Activated naive CD4-positive, alpha-beta T cell treated with anti-CD3 and anti-CD28 coated beads for 36 hours (primary cell): ENCODE measurements around the gene AFAP1. TPM values are rescaled to one million over a fixed set of nuclear protein-coding genes. Genes with fewer than 3 reads are reported as not detected.

Source experiments
- CTCF ChIA-PET: fragments of 350-600 bp; sonication (Branson Sonifier 250); formaldehyde crosslinking; loops from one replicate; lab custom pipeline; 2021; ENCODE audit warnings: antibody characterized with exemption; lab: Charles Lee
- DNase-seq: peaks from one replicate; pipeline ENCODE4 v3.0.0-alpha.2; 2020
- H3K27ac Mint-ChIP-seq: one replicate; pipeline ENCODE4 v1.8.0; 2021; ENCODE audit warnings: mild to moderate bottlenecking, mixed read lengths
- H3K27me3 Mint-ChIP-seq: one replicate; pipeline ENCODE4 v1.8.0; 2021; ENCODE audit warnings: low read depth, mixed read lengths
- H3K36me3 Mint-ChIP-seq: one replicate; pipeline ENCODE4 v1.8.0; 2021; ENCODE audit warnings: low read depth, mixed read lengths
- H3K4me1 Mint-ChIP-seq: one replicate; pipeline ENCODE4 v1.8.0; 2021; ENCODE audit warnings: low read depth, mixed read lengths
- H3K4me3 Mint-ChIP-seq: one replicate; pipeline ENCODE4 v1.8.0; 2021; ENCODE audit warnings: mild to moderate bottlenecking, moderate library complexity, mixed read lengths
- H3K9me3 Mint-ChIP-seq: one replicate; pipeline ENCODE4 v1.8.0; 2021; ENCODE audit warnings: mixed read lengths
- intact Hi-C: fragments of 100-400 bp; cut with micrococcal nuclease; formaldehyde crosslinking; loops from one replicate; pipeline ENCODE4 v1.15.1; 2023
- total RNA-seq, 2 experiments: library from RNA; stranded (reverse); gene quantifications; one replicate each; pipeline ENCODE4 v1.2.3, GENCODE V29; 2021

The AFAP1 gene
- total RNA-seq, 2 experiments from 2014 or later: 26.7 to 28.8 TPM

DNA sequence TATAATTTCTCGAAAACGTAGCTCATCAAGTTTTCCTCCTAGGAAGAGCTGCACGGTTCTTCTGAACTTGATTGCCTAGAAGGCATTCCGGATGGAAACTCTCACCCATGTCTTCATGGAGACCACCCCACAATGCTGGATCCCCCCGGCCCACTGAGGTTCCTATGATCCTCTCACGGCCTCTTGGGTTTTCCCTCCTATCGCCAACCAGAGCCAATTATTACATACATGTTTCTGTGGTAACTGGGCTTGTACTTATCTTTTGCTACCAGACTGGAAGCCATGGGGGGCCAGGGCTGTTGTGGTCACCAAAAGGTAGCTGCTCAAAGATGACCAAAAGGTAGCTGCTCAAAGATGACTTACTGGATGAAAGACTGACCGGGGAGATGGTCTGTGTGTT lies 131.5 kb downstream of the AFAP1 start:
- no peaks in the 10 kb centered on the region for H3K9me3 Mint-ChIP-seq
- peaks cover 5% of the 10 kb centered on the region for H3K4me1 Mint-ChIP-seq
- H3K27ac Mint-ChIP-seq: no peak overlapping the region
- H3K36me3 Mint-ChIP-seq: peaks cover 5% of the 10 kb centered on the region
- no peak for DNase-seq
- H3K4me3 Mint-ChIP-seq: no peak overlapping the region
- no peaks in the 10 kb centered on the region for H3K27me3 Mint-ChIP-seq
- CTCF ChIA-PET: interaction anchor here (0.6 to 11.9 kb wide), 3 partner anchors 29 to 178 kb away, joined by 3 to 180 read pairs (median 4); no protein-coding TSS in a partner anchor
- intact Hi-C loops: no loop called here

DNA sequence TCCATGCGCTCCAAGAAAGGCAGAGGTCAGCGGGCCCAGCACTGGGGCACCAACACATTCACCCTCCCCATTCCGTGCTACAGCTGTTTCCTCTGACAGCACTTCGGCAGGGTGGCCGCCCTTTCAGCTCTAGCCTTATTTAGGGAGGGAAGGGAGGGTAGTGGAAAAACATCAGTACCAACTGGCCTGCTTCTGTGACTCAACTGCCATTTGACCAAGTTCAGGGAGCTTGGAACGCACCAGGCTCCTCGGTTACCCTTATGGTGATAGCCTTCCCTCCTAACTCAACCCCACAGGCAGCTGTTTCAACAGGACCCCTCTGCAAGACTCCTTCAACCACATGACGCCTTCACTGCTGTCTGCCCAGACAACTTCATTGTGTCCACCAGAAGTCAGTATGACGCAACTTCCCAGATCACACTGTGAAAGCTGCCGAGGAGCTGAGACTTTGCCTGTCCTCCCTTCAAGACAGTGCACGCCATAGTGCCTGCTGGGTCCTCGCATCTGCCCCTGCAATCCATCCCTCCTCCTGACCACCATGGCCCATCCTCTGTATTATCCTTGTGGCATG lies 132.2 kb downstream of the AFAP1 start:
- peaks cover 5% of the 10 kb centered on the region for H3K4me1 Mint-ChIP-seq
- CTCF ChIA-PET: interaction anchor here (0.7 to 11.9 kb wide), 4 partner anchors 37 to 179 kb away, joined by 3 to 180 read pairs (median 4); no protein-coding TSS in a partner anchor
- intact Hi-C loops: no loop called here

DNA sequence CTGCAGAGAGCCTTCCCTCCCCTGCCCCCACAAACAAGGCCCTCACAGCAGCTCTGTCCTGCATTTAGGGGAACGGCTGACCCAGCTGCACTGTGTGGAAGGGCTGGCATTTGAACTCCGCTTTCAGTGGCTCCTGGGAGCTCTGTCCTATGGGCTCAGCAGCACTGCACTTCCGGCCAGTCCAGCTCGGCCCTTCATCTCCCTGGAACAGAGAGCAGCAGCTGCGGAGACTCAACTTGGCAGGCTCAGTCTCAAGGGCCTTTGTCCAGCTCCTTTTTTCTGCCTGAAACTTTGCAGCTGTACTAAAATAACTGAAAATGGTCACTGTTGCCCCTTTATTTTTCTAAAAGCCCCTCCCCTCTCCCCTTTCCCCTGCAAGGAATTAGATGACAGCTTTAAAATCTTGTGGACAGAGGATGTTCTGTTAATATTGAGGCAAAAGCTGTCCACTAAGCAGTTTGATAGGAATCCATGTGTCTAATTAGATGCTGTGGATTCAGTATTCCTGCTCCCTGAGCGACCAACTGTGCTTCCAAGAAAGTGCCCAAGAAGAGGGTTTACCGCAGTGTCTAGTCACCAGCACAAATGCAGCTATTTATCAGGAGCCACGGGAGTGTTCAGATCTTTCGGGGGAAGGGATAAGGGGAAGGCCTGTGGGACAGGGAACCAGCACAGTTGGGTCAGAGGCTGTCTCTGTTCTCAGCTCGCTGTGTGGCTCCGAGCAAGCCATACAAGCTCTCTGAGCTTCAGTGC lies 133.1 kb downstream of the AFAP1 start:
- Mint-ChIP-seq H3K27ac (no peak overlapping the region), H3K36me3 (peaks cover 5% of the 10 kb centered on the region), H3K27me3 (no peaks in the 10 kb centered on the region), H3K9me3 (no peaks in the 10 kb centered on the region), H3K4me3 (no peak overlapping the region), H3K4me1 (peaks cover 12% of the 10 kb centered on the region)
- DNase-seq: no peak
- intact Hi-C loops: no loop called here
- CTCF ChIA-PET: interaction anchor here (0.7 to 11.9 kb wide), 3 partner anchors 37 to 180 kb away, joined by 3 to 180 read pairs (median 5); no protein-coding TSS in a partner anchor

More for the DNA sequence above, 132.2 kb downstream of the AFAP1 start:
- Mint-ChIP-seq H3K9me3 (no peaks in the 10 kb centered on the region), H3K27ac (no peak overlapping the region), H3K36me3 (peaks cover 5% of the 10 kb centered on the region), H3K27me3 (no peaks in the 10 kb centered on the region), H3K4me3 (no peak overlapping the region)
- no peak for DNase-seq

DNA sequence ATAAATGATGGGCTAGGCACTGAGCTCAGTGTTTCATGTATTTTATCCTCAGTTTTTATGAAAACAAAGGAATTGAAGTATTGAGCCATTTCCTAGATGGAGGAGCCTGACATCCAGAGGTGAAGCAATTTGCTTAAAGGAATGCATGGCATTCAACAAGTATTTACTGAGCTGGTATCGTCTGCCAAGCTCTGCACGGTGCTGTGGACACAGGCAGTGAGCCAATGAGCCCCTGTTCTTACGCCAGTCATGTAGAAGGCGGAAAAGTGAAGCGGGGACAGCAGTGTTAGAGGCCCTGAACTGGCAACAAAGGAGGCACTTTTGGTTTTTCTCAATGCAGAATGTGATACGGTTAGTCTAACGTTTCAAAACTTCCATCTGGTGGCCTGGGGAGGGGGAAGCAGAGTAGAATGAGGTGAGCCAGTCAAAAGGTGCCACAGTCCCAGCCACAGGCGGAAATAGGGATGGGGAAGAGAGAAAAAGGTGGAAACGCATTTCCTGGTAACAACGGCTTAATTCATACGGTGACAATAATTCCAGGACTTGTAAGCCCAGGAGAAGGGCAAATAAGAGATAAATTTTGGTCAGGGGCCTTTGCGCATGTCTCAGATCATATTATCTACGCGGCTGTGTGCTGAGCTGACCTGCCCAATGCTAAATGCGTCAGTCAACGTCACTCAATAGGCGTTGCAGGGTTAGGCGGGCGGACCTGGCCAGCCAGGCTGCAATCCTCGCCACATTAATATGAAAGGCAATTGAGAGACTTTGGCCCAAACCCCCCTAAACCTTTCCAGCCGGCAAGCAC lies 133.9 kb downstream of the AFAP1 start:
- CTCF ChIA-PET: interaction anchor here (0.7 to 11.9 kb wide), 21 partner anchors 8 to 181 kb away, joined by 3 to 180 read pairs (median 5); no protein-coding TSS in a partner anchor
- Mint-ChIP-seq H3K36me3 (peaks cover 5% of the 10 kb centered on the region), H3K4me3 (no peak overlapping the region), H3K4me1 (peaks cover 14% of the 10 kb centered on the region), H3K27ac (no peak overlapping the region), H3K9me3 (no peaks in the 10 kb centered on the region), H3K27me3 (no peaks in the 10 kb centered on the region)
- DNase-seq: no peak
- intact Hi-C loops: no loop called here

DNA sequence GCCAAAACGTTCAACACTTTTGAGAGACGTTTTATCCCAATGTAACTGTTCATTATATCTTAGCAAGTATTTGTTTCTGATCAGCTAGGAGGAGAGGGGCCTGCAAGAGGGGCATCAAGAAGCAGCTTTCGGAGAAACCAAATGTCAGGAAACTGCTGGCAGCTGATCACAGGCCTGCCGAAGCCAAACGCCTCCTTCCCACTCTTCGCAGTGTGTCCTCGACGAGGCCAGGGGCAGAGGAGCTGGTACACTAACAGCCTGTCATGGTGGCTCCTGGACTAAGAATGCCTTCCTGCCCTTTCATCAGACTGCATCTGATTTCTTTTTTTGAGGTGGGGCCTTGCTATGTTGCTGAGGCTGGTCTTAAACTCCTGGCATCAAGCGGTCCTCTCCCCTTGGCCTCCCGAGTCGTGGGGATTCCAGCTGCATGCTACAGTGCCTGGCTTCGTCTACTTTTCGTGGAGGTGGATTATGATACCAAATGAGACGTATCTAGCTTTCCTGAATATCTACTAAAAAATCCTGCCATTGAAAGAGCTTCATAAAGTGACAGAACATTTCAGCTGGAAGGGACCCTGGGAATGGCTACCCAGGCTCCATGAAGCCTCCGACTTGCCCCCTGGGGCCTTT lies 134.8 kb downstream of the AFAP1 start:
- Mint-ChIP-seq H3K36me3 (peaks cover 9% of the 10 kb centered on the region), H3K4me1 (peaks cover 14% of the 10 kb centered on the region), H3K27me3 (no peaks in the 10 kb centered on the region), H3K27ac (no peak overlapping the region), H3K4me3 (no peak overlapping the region), H3K9me3 (no peaks in the 10 kb centered on the region)
- no peak for DNase-seq
- intact Hi-C loops: loop anchor here (1.0 kb wide), 5 partner anchors 39 to 182 kb away; no protein-coding TSS in a partner anchor
- CTCF ChIA-PET: interaction anchor here (0.6 to 11.9 kb wide), 39 partner anchors 9 to 237 kb away, joined by 3 to 180 read pairs (median 3); partner anchors contain the start of gene AFAP1

DNA sequence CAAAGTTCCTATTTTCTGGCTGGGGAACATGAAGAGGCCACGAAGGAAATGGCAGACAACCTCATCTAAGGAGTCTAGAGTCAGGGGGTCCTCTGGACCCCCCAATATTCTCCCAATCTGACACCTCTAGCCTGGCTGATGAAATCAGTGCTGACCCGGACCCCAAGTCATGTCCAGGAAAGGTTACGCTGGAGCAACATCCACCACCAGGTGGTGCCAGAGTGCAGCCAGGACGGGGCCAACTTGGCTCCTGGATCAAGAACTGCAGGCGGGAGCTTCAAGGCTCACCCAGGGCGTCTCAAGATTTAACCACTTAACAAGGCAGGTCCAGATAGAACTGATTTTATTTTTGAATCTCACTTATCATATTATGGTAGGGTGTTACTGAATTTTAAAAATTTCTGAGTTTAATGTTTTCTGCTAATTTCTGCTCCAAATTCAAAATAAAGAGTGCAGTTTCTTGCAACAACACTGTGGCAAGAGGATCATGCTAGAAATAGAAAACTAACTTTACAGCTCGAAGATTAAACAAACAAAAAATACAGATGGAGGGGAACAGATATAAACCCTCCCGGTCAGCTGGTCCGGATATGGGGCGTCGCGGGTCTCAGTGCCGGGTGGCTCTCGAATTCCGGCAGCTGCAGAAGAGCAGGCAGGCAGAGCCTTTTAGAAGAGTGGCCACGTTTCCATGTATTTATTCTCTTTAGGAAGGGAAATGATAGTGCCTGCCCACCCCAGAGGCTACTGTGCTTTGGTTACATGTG lies 135.5 kb downstream of the AFAP1 start:
- Mint-ChIP-seq H3K4me3 (no peak overlapping the region), H3K27me3 (no peaks in the 10 kb centered on the region), H3K9me3 (no peaks in the 10 kb centered on the region), H3K4me1 (peaks cover 14% of the 10 kb centered on the region), H3K27ac (peak overlapping the region; percentile 54), H3K36me3 (peaks cover 10% of the 10 kb centered on the region)
- CTCF ChIA-PET: interaction anchor here (0.6 to 11.9 kb wide), 35 partner anchors 10 to 238 kb away, joined by 3 to 180 read pairs (median 4); partner anchors contain the start of gene AFAP1
- intact Hi-C loops: loop anchor here (1.0 kb wide), 5 partner anchors 40 to 183 kb away; no protein-coding TSS in a partner anchor
- peak; percentile 93 for DNase-seq

DNA sequence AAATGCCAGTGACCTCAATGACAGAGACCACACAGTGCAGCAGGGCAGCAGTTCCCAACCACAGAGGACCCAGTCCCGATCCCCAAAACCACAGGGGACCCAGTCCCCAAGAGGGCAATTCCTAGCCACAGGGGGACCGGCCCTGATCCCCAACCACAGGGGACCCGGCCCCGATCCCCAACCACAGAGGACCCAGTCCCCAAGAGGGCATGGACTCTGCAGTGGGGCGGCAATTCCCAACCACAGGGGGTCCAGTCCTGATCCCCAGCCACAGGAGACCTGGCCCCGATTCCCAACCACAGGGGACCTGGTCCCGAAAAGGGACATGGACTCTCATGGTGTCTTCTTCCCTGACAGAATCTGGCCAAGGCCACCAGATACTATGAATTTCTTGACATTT lies 136.3 kb downstream of the AFAP1 start:
- peak overlapping the region; percentile 58 for H3K27ac Mint-ChIP-seq
- CTCF ChIA-PET: interaction anchor here (0.6 to 11.9 kb wide), 20 partner anchors 9 to 330 kb away, joined by 3 to 180 read pairs (median 4); partner anchors contain the start of gene AFAP1
- H3K4me1 Mint-ChIP-seq: peaks cover 12% of the 10 kb centered on the region
- H3K9me3 Mint-ChIP-seq: no peaks in the 10 kb centered on the region
- no peaks in the 10 kb centered on the region for H3K27me3 Mint-ChIP-seq
- peaks cover 14% of the 10 kb centered on the region for H3K36me3 Mint-ChIP-seq
- no peak for DNase-seq
- no peak overlapping the region for H3K4me3 Mint-ChIP-seq
- intact Hi-C loops: no loop called here

DNA sequence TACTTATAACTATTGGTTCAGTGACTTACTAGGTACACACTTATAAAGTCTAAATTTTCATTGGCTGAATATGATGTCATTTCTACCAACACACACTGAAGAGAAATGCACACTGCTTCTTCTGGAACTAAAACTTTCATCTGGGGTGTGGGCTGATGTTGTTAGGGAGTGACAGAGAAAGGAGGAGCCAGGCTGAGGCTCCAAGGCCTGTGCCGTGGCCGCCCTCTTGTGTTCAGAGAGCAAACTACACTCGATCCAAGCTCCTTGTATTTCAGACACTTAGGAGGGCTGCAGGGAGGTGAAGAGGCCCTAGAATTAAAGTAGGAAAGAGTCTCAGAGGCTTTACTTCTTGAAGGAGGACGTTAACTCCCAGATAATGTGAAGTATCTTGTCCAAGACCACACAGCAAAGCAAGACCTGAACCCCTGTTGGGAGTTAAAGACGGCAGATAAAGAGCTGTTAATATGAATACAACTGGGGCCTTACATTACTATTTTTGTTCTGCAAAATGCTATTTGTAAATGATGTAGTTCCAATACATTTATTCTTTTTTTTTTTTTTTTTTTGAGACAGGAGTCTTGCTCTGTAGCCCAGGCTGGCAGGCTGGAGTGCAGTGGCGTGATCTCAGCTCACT lies 137.5 kb downstream of the AFAP1 start:
- peak overlapping the region; percentile 65 for H3K27ac Mint-ChIP-seq
- no peaks in the 10 kb centered on the region for H3K27me3 Mint-ChIP-seq
- H3K9me3 Mint-ChIP-seq: no peaks in the 10 kb centered on the region

DNA sequence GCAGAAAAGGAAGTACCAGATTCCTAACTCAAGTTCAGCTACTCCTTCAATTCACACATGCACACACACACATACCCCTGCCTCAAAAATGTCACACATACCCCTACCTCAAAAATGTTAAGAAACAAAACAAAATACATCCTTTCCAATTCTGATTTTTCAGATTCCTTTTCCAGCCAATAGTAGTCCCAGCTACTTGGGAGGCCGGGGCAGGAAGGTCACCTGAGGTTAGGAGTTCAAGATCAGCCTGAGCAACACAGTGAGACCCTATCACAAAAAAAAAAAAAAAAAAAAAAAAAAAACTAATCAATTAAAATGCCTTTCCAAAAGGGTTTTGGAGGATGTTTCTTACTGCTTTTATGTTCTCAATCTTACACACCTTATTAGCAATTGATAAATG lies 138.0 kb downstream of the AFAP1 start:
- intact Hi-C loops: loop anchor here (1.0 kb wide), 3 partner anchors 31 to 79 kb away; no protein-coding TSS in a partner anchor
- Mint-ChIP-seq H3K27me3 (no peaks in the 10 kb centered on the region), H3K27ac (peak overlapping the region; percentile 65), H3K4me3 (no peak overlapping the region), H3K36me3 (peaks cover 23% of the 10 kb centered on the region), H3K4me1 (peaks cover 21% of the 10 kb centered on the region), H3K9me3 (no peaks in the 10 kb centered on the region)
- CTCF ChIA-PET: interaction anchor here (0.5 to 11.9 kb wide), 29 partner anchors 9 to 607 kb away, joined by 3 to 180 read pairs (median 4); partner anchors contain the start of gene AFAP1
- no peak for DNase-seq

More for the DNA sequence above, 137.5 kb downstream of the AFAP1 start:
- peak; percentile 92 for DNase-seq
- peaks cover 21% of the 10 kb centered on the region for H3K36me3 Mint-ChIP-seq
- CTCF ChIA-PET: interaction anchor here (0.5 to 11.9 kb wide), 49 partner anchors 9 to 740 kb away, joined by 3 to 180 read pairs (median 4); partner anchors contain the start of gene AFAP1
- peaks cover 18% of the 10 kb centered on the region for H3K4me1 Mint-ChIP-seq
- intact Hi-C loops: loop anchor here (1.0 kb wide), 3 partner anchors 32 to 80 kb away; no protein-coding TSS in a partner anchor
- no peak overlapping the region for H3K4me3 Mint-ChIP-seq

DNA sequence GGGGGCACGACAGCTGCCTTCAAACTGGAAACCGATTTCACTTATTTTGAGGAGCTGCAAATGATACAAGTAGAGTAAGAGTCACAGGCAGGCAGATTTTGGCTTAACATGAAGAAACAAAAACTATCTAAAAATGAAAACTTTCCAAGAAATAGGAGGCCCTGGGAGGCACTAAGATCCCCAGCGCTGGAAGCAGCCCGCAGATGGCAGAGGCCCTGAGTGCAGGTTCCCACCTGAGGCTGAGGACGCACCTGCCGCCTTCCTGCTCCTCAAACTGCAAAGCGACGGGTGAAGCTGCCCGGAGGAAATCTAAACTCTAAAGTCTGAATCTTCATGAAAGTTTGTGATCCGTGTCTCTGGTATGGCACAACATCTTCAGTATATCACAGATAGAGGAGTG lies 138.7 kb downstream of the AFAP1 start:
- Mint-ChIP-seq H3K36me3 (peaks cover 23% of the 10 kb centered on the region), H3K4me1 (peaks cover 21% of the 10 kb centered on the region), H3K9me3 (no peaks in the 10 kb centered on the region), H3K27me3 (no peaks in the 10 kb centered on the region), H3K4me3 (no peak overlapping the region), H3K27ac (no peak overlapping the region)
- CTCF ChIA-PET: interaction anchor here (0.7 to 11.9 kb wide), 9 partner anchors 14 to 186 kb away, joined by 3 to 180 read pairs (median 4); no protein-coding TSS in a partner anchor
- intact Hi-C loops: no loop called here
- DNase-seq: no peak
